Psoas muscle (tissue), 7 donors: ENCODE measurements around the gene CEMIP2. TPM values are rescaled to one million over a fixed set of nuclear protein-coding genes. Genes with fewer than 3 reads are reported as not detected.

Experiments used
- polyA plus RNA-seq, 3 donors: library from polyadenylated mRNA; stranded (reverse); fragments of 200-250 nt; gene quantifications; one replicate each; pipeline ENCODE4 v1.2.3, GENCODE V29; 2013
- total RNA-seq, 4 donors: library from RNA; stranded (reverse); fragmentation: NEBNext Ultra II Directional in 2 of 4; extraction: Animal tissue kit (Norgen Biotek cat#: 25700) in 2 of 4; gene quantifications; one replicate each; pipeline versions ENCODE4 v1.2.1 to v1.2.4, GENCODE V29; 2021 to 2023
- donor health status: healthy with polysubstance abuse.
- donor health status: DM: no; HTN: no; CAD: no; lungs with moderate emphysema.
- donor health status: Bipolar disorder and iron deficiency.
- donor health status: healthy.
- donor health status: DM: no; HTN: no; CAD: no.
- donor health status: DM: no; HTN: no; CAD: no.
- donor health status: DM: yes; HTN: yes; CAD: no.

CEMIP2 gene
- total and polyA plus RNA-seq, 7 donors, result 5.9 to 20.3 (median 9.6) TPM

Other genes starting within 250 kb of the CEMIP2 start
- gene ABHD17B, start 142.7 kb upstream of the CEMIP2 start, total RNA-seq, result 10 to 100 TPM; 10.5 to 68.3 (median 17.4) TPM
- 10 to 100 TPM in 2 of 3 donors, 1 to 10 TPM in 1; 8.4 to 25.5 (median 12.1) TPM for gene ABHD17B, start 142.7 kb upstream of the CEMIP2 start, polyA plus RNA-seq
- 1 to 10 TPM; 5.5 to 9.3 (median 7.7) TPM for gene C9orf85, start 143.1 kb upstream of the CEMIP2 start, total RNA-seq
- 10 to 100 TPM in 1 of 3 donors, 1 to 10 TPM in 2; 7.1 to 13.7 (median 8.5) TPM for gene C9orf85, start 143.1 kb upstream of the CEMIP2 start, polyA plus RNA-seq